Right renal cortex interstitium (tissue), 3 donors: ENCODE measurements around the gene ZNF577. TPM values are rescaled to one million over a fixed set of nuclear protein-coding genes. Genes with fewer than 3 reads are reported as not detected.
A peak's percentile ranks its signal among the peaks of the same experiment; 100 is the strongest.
"Not testable (repeated sequence)": the region's sequence is repeated elsewhere in the genome, so short reads cannot be mapped to it uniquely, and the experiment has no call there.

ENCODE experiments used
- DNase-seq, 3 donors: peaks; one replicate each; pipeline ENCODE4 v3.0.0-alpha.2; 2013; ENCODE audit warnings: low read depth in 3 of 3, low spot score in 2 of 3
- polyA plus RNA-seq, 3 donors: library from polyadenylated mRNA; unstranded; fragments of 120-200 nt; gene quantifications; one replicate each; pipeline ENCODE4 v1.2.1, GENCODE V29; 2013; ENCODE audit not compliant: insufficient read length in 3 of 3

ZNF577 gene
- polyA plus RNA-seq: 10 to 100 TPM; 38.8 to 50.2 (median 44.5) TPM

- DNase-seq: peak; percentile 81 to 93 (median 87)
These were observed at the start of gene ZNF577 for GRCh38 chr19:51887522-51888498. TSS of gene ZNF577 (minus strand) at chr19:51887951. CDS start at chr19:51880382, 7,569 bp downstream.

DNA sequence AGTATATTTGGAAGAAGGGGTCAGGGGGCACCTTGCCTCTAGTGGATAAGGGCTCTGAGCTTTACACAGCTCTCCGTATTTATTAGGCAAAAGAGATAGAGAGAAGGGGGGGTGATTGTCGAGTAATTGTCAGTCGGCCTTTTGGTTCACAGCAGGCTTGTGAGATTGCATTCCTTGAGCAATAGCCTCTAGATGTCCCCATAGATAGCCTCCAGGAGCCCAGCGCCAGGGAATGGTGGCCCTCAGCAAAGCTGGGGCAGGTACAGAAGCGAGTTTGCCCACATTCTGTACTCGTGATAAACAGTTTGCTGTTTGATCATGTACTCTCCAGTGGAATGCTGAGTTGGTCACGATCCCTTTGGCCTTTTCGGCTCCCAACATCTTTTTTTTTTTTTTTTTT is 44.2 kb upstream of the ZNF577 start:
- no peak for DNase-seq

- DNase-seq: no peak
These were observed 40.1 kb upstream of the ZNF577 start for GRCh38 chr19:51927859-51928258.

DNA sequence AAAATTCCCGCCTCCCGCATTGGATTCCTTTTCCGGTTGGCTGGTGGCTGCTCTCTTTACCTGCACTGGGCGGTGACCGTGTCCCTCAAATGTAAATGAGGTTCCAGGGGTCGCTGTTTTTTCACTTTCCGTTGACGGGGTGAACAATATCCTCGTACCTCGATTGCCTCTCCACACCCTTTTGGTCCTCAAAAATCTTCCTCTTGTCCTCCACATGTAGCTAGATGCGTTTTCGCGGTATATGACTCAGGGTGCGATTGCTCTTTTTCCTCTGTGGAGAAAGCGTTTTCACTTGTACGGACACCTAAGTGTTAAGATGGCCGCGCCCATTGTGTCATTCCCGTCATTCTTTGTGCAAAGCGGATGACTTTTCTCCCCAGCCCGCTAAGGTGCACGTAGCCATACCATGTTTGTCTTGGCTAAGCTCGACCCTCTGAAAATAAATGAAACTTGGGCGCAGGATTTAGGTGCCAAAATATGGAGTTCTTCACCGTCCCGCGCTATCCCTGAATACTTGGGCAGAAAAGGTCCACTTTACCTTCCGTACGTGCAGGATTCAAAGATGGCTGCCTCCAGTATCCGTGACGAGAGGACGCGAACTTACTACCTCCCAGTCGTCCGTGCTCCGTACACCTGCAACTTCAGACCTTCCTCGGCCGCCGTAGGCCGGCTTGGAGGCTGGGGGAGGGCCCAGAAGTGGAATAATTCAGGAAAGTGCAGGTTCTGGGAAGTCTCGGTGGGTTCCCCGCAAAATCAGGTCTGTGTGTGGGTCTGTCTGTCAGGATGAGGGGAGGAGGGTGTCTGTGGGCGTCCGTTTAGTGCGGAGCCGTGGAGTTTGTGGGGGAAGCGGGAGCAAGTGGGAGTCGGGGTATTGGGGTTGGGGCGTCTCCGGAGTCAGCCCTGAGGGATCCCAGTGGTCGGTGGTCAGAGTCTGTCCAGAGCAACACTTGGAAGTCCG is 39.3 kb upstream of the ZNF577 start, which contains the start of gene ZNF613:
TSS of gene ZNF613 (plus strand) at position 689 of the 958 bp plus-strand sequence. CDS start 8,749 bp downstream, outside the sequence.
- DNase-seq: peak; percentile 93 to 99 (median 95)

GRCh38 chr19:51926426-51926783 is 38.7 kb upstream of the ZNF577 start:
- DNase-seq: no peak

DNA sequence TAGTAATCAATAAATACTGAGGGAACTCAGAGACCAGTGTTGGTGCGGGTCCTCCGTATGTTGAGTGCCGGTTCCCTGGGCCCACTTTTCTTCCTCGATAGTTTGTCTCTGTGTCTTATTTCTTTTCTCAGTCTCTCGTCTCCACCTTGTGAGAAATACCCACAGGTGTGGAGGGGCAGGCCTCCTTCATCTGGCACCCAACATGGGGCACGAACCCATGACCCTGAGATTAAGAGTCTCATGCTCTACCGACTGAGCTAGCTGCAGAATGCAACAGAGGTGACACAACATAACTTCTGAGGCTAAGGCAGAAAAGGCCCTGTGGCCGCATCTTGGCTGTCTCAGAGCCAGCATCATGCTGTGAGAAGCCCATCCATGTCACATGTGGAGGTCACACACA is 34.2 kb upstream of the ZNF577 start:
- no peak for DNase-seq

DNA sequence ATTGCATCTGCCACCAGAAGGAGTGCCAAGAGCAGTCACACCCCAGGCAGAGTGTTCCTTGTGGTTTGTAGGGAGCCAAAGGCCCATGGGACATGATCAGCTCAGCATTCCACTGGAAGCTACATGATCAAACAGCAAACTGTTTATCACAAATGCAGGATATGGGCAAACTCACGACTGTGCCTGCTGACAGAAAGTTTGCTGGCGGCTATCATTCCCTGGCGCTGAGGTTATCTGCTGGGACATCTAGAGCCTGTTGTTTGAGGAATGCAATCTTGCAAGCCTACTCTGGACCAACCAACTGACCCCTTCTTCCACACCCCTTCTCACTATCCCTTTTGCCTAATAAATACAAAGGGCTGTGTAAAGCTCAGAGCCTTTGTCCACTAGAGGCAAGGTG is 31.9 kb upstream of the ZNF577 start:
- no peak for DNase-seq

GRCh38 chr19:51916167-51916566 is 28.4 kb upstream of the ZNF577 start:
- no peak for DNase-seq

- DNase-seq: no peak
These were observed 27.6 kb upstream of the ZNF577 start for GRCh38 chr19:51915324-51915867.

DNA sequence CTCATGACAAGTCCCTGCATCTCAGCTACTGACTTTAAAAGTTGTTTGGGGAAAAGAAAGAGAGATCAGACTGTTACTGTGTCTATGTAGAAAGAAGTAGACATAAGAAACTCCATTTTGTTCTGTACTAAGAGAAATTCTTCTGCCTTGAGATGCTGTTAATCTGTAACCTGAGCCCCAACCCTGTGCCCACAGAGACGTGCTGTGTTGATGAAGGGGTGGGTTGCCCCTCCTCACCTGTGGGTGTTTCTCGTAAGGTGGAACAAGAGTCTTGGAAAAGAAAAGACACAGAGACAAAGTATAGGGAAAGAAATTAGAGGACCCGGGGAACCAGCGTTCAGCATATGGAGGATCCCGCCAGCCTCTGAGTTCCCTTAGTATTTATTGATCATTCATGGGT is 20.2 kb upstream of the ZNF577 start:
- not testable (repeated sequence) for DNase-seq

GRCh38 chr19:51906108-51906507 is 18.4 kb upstream of the ZNF577 start:
- not testable (repeated sequence) for DNase-seq

- DNase-seq: not testable (repeated sequence)
These were observed 17.9 kb upstream of the ZNF577 start for GRCh38 chr19:51905639-51906038.

- DNase-seq: no peak
These were observed 17.5 kb upstream of the ZNF577 start for GRCh38 chr19:51905206-51905605.

- DNase-seq: peak; percentile 83 to 84 (median 84)
These were observed 16.8 kb upstream of the ZNF577 start, which contains the start of gene ZNF649 for GRCh38 chr19:51904331-51905165. TSS of gene ZNF649 (minus strand) at chr19:51905017. CDS start at chr19:51900107, 4,910 bp downstream.

GRCh38 chr19:51903192-51903591 is 15.4 kb upstream of the ZNF577 start:
- no peak for DNase-seq

- no peak for DNase-seq
These were observed 14.1 kb upstream of the ZNF577 start for GRCh38 chr19:51901860-51902259.

DNA sequence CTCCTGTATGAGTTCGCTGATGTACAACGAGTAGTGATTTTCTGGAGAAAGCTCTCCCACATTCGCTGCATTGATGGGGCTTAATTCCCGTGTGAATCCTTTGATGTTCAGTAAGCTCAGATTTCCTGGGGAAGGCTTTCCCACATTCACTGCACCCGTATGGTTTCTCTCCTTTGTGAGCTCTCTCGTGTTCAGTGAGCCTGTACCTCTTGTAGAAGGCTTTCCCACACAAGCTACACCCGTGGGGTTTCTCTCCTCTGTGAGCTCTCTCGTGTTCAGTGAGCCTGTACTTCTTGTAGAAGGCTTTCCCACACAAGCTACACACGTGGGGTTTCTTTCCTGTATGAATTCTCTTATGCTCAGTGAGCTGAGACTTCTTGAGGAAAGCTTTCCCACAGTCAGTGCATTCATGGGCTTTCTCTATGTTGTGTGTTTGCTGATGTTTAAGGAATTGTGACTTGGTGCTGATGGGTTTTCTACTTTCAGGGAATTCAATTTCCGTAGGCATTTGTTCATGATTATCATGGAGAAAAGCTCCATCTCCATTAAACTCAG is 3.5 kb upstream of the ZNF577 start:
- DNase-seq: no peak

GRCh38 chr19:51889934-51890333 is 2.2 kb upstream of the ZNF577 start:
- DNase-seq: no peak

- no peak for DNase-seq
These were observed 3.0 kb downstream of the ZNF577 start for GRCh38 chr19:51884713-51885112.
